GM21528 (cell line): ENCODE data around the gene DEFB123.
"Not testable (repeated sequence)": the region's sequence is repeated elsewhere in the genome, so short reads cannot be mapped to it uniquely, and the experiment has no call there.

ENCODE experiments used
- ATAC-seq: cut with Tn5 transposase; IDR thresholded peaks from one replicate; pipeline ENCODE4 v1.9.1; 2021; ENCODE audit warnings: mild to moderate bottlenecking, moderate library complexity; ENCODE audit not compliant: unreplicated experiment, low FRiP score

DEFB123 gene, protein sequence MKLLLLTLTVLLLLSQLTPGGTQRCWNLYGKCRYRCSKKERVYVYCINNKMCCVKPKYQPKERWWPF

DNA sequence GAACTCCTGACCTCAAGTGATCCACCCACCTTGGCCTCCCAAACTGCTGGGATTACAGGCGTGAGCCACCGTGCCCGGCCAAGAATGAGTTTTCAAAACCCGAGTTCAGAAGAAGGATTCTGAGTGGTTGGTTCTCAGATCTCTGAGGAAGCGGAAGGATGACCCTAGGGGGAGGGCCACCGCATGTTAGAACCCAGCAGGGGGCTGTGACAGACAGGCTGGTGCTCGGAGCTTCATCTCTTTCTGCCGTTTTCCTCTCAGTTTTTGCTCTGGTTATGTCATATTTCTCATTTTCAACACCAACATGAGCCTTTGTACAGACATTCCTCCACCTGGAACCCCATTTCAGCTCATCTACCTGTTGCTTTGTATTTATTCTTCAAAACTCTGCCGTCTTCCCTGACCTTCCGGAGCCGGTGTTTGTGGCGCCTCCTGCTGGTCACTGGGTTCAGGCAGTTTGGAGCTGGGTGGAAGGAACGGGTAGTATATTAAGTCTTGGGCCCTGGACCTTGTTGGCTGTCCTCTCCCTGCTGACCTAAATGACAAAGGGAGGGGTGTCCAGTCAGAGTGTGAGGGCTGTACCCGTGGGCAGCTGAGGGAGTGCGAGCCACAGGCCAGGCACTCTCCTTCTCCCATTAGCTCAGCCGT is at the start of gene DEFB123:
Gene DEFB123, plus strand, starts transcription at position 621 of the 648 bp plus-strand sequence. CDS start 67 bp downstream, outside the sequence.
- ATAC-seq: no peak

- ATAC-seq: no peak
These were observed 47.6 kb upstream of the DEFB123 start for GRCh38 chr20:31392836-31393235.

- ATAC-seq: no peak
These were observed 45.5 kb upstream of the DEFB123 start for GRCh38 chr20:31394900-31395299.

DNA sequence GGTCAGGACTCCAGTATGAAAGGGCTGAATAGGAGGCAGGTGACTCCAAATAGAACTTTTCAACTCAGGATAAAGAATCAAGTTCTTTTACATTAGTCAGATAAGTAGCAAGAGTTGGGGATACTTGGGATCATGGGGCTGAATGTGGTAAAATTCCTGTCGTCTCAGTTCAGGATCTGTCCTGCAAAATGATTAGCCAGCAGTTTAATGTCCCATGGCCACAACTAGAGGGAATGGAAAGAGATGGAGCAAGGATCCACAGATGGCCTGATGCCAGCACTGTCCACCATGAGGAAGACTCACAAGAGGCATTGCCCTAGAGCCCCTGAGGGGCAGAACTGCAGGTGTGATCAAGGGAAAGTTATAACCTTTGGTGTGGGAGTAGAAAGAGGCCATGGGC is 36.5 kb upstream of the DEFB123 start:
- ATAC-seq: no peak

DNA sequence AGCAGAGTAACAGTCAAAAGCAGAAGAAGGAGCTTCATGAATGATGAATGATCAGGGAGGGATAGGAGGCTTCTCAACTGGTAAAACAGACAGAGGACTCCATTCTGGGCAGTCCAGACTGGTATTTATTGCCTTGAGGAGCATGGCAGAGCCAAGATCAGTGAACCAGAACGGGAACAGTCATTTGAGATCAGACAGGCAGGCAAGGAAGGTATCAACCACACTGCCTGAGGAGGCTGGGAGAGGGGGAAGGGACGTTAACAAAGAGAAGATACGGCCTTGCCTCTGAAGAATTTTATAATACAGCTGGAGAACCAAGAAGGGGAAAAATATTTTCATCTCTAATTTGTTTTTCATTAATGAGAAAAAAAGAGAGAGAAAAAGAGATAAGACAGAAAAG is 34.3 kb upstream of the DEFB123 start, which contains the start of gene DEFB121:
Gene DEFB121, minus strand, starts transcription at position 101 of the 400 bp plus-strand sequence. Its CDS starts 63 bp downstream, at position 38.
- ATAC-seq: no peak

- ATAC-seq: no peak
These were observed 30.4 kb upstream of the DEFB123 start for GRCh38 chr20:31410011-31410410.

DNA sequence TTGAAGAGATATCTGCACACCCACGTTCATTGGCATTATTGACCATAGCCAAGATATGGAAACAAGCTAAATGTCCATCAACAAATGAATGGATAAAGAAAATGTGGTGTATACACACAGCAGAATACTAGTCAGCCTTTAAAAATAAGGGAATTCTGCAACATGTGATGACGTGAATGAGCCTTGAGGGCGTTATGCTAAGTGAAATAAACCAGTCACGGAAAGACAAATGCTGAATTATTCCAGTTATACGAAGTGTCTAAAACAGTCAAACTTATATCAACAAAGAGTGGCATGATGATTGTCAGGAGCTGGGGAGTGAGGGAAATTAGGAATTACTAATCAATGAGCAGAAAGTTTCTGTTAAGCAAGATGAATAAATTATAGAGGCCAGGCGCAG is 26.1 kb upstream of the DEFB123 start:
- ATAC-seq: no peak

DNA sequence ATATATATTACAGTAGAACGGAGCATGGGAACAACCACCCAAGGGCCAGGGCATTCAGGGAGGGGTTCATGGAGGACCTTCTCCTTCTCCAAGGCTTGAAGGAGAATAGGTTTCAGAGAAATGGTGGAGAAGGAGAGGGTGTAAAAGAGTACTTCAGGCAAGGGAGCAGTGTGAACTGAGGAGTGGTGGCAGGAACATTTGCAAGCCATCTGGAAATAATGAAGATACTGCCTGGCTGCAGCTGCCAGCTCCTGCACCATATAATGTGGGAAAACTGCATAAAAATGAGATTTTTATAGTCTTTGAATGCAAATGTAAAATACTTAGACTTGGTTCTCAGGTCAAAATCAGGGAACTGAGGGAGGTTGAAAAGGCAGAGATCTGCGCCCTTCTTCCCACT is 24.8 kb upstream of the DEFB123 start:
- ATAC-seq: no peak

GRCh38 chr20:31418307-31418706 is 22.1 kb upstream of the DEFB123 start:
- ATAC-seq: no peak

DNA sequence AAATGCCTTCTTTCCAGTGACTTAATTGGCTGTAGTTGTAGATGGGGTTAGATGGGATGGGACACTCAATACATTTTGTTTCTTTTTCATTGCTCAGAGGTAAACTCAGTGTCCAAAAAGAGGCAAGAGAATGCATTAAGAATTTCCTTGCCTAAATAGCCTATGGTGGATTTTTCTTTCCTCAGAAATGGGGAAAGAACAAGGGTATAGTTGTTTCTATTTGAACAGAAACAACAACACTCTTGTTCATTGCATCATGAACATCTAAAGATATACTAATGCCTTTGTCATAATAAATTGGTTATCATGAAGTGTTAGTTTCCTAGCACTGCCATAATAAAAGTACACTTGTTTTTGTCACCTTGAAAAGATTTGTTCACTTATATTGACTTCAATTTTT is 14.6 kb upstream of the DEFB123 start:
- no peak for ATAC-seq

GRCh38 chr20:31426891-31427551 is 13.4 kb upstream of the DEFB123 start:
- ATAC-seq: not testable (repeated sequence)

DNA sequence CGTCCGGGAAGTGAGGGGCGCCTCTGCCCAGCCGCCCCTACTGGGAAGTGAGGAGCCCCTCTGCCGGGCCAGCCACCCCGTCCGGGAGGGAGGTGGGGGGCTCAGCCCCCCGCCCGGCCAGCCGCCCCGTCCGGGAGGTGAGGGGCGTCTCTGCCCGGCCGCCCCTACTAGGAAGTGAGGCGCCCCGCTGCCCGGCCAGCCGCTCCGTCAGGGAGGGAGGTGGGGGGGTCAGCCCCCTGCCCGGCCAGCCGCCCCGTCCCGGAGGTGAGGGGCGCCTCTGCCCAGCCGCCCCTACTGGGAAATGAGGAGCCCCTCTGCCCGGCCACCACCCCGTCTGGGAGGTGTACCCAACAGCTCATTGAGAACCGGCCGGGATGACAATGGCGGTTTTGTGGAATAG is 12.9 kb upstream of the DEFB123 start:
- not testable (repeated sequence) for ATAC-seq

GRCh38 chr20:31430568-31431115 is 9.8 kb upstream of the DEFB123 start:
- no peak for ATAC-seq

DNA sequence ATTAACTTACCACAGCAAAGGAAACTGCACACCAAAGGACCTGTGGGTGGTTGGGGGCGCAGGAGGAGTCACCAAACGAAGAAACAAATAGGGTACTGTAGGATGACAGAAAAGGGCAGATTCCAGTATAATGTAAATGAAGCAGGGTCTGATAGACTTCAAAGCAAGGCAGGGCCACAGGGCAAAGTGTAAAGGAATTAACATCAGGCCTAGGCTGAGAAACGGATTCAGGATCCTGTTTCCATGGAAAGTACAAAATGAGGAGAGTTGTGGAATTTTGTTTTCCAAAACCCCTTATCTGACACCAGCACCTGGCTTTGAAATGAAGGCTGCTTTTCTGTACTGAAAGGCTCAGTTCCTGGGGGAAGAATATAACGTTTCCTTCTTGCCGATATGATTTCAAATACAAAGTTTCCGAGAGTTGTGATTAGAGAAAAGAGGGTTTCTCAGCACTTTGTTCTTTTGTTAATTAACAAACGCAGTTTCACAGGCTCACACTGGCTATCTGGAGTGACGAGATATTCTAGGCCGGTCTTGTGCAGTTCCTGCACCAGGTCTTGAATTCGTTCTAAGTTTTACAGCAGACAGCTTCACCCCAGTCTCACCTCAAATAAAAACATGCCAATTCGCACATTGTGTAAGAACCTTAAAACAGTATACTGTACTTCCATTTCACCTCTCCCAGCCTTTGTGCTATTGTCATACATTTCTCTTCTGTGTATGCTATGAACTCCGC is 5.8 kb downstream of the DEFB123 start:
- no peak for ATAC-seq

GRCh38 chr20:31449511-31450414 is 9.3 kb downstream of the DEFB123 start:
- no peak for ATAC-seq

DNA sequence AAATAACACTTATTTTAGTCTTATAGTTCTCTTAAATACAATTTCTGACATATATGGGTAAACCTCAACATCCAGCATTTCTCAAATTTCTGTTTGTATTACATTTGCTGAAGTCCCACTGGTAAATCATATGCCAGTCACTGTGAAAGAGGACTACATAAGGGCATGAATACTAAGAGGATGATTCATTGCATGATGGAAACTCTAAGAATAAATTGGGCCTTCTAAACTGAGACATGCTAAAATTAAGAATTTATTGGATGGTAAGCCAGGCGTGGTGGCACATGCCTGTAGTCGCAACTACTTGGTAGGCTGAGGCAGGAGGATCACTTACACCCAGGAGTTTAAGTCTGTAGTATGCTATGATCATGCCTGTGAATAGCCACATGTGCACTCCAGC is 12.1 kb downstream of the DEFB123 start:
- ATAC-seq: no peak

DNA sequence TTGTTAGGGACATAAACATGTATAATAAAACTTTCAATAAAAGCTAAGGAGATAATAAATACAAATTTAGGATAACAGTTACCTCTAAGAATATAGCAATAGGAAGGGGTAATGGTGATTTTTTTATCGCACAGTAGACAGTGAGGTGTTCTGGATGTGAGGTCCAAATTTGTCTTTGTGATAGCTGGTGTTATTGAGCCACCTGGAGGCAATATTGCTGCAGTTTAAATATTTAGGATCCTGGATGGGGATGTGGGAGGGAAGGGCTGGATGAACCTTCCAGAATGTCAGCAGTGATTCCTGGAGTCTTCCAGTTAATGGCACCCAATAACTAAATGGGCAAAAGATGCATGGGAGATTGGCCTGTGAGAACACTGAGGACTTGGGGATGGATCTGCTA is 13.9 kb downstream of the DEFB123 start:
- no peak for ATAC-seq

DNA sequence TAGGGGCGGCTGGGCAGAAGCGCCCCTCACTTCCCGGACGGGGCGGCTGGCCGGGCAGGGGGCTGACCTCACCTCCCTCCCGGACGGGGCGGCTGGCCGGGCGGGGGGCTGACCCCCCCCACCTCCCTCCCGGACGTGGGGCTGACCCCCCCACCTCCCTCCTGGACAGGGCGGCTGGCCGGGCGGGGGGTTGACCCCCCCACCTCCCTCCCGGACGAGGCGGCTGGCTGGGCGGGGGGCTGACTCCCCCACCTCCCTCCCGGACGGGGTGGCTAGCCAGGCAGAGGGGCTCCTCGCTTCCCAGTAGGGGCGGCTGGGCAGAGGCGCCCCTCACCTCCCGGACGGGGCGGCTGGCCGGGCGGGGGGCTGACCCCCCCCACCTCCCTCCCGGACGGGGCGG is 30.5 kb downstream of the DEFB123 start:
- ATAC-seq: not testable (repeated sequence)

GRCh38 chr20:31472395-31473330 is 32.2 kb downstream of the DEFB123 start:
- ATAC-seq: no peak
